ENCODE data around the gene CNTROB.

CNTROB gene

GRCh38 chr17:7993972-7994589 is 62.1 kb downstream of the CNTROB start:
- no peak for FAIRE-seq
- no peak for DNase-seq (ENCODE audit: insufficient read length)
- TF ChIP-seq POLR2A (IDR thresholded peaks at IDR 0.05; ENCODE audit: low read depth, low read length) (no peak), TAF1 (IDR thresholded peaks at IDR 0.05; ENCODE audit: borderline replicate concordance, low read depth, low read length) (no peak), POLR2AphosphoS5 (IDR thresholded peaks at IDR 0.05; ENCODE audit: low read depth, low read length) (no peak)

- FAIRE-seq (no peak), DNase-seq (ENCODE audit: insufficient read length) (no peak)
- no peak for TF ChIP-seq POLR2A (IDR thresholded peaks at IDR 0.05; ENCODE audit: low read depth, low read length)
- TF ChIP-seq POLR2AphosphoS5 (IDR thresholded peaks at IDR 0.05; ENCODE audit: low read depth, low read length), result no peak
- no peak for TF ChIP-seq TAF1 (IDR thresholded peaks at IDR 0.05; ENCODE audit: borderline replicate concordance, low read depth, low read length)
Measured at GRCh38 chr17:7995724-7996123, 63.7 kb downstream of the CNTROB start.

- TF ChIP-seq POLR2A (IDR thresholded peaks at IDR 0.05; ENCODE audit: low read depth, low read length) (no peak), TAF1 (IDR thresholded peaks at IDR 0.05; ENCODE audit: borderline replicate concordance, low read depth, low read length) (no peak), POLR2AphosphoS5 (IDR thresholded peaks at IDR 0.05; ENCODE audit: low read depth, low read length) (no peak)
- FAIRE-seq (no peak), DNase-seq (ENCODE audit: insufficient read length) (no peak)
Measured at GRCh38 chr17:7997186-7997585, 65.2 kb downstream of the CNTROB start.

Data from GM12892 (cell line).